Endothelial cell of umbilical vein (primary cell): ENCODE data around the gene PSMC1.

Source experiments
- EZH2 ChIP-seq: IDR thresholded peaks from 2 replicates; pipeline ENCODE4 v1.6.1; 2012; ENCODE audit warnings: borderline replicate concordance, low read depth, mild to moderate bottlenecking, moderate library complexity, low read length, inconsistent platforms; ENCODE audit not compliant: severe bottlenecking
- POLR2A ChIP-seq: IDR thresholded peaks from 2 replicates; pipeline ENCODE4 v1.6.1; 2012; ENCODE audit warnings: low read depth, mild to moderate bottlenecking, control low read depth, low read length
- POLR2AphosphoS5 ChIP-seq: IDR thresholded peaks from 2 replicates; pipeline ENCODE4 v1.6.1; 2012; ENCODE audit warnings: low read depth, mild to moderate bottlenecking, control low read depth, low read length, moderate library complexity; ENCODE audit not compliant: insufficient read depth
- TF ChIP-seq, protein P1 (sequence below), 2 donors: IDR thresholded peaks; 1 replicate in 1 of 2; 2 replicates in 1 of 2; pipeline ENCODE4 v1.5.1; 2011; ENCODE audit warnings: low read length in 2 of 2, mild to moderate bottlenecking in 2 of 2, moderate library complexity in 2 of 2, control low read depth in 1 of 2, inconsistent platforms in 1 of 2, low read depth in 1 of 2; ENCODE audit not compliant: insufficient read depth in 1 of 2; ENCODE audit errors: extremely low read depth in 1 of 2
- TF ChIP-seq, protein P2 (sequence below): IDR thresholded peaks from 2 replicates; pipeline ENCODE4 v1.6.1; 2011; ENCODE audit not compliant: insufficient read depth, insufficient read length

DNA sequence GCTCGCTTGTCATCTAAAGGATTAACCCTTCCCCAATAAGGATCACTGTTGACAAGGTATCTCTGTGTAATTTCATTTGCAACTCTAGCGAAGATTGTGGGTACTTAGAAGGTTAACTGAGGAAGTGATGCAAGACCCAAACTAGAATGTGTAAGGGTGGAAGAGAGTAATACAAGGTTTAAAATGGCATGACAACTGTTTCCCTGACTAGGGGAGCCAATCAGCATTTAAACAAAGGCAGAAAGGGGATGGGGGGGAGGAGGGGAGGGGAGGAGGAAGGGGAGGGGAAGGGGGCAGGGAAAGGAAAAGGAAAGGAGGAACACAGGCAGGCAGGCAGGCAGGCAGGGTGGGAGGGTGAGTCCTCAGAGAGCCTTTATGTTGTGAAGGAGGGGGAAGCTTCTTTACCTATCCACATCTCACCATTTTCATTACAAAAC lies 44.3 kb downstream of the PSMC1 start:
- TF ChIP-seq, protein P1, sequence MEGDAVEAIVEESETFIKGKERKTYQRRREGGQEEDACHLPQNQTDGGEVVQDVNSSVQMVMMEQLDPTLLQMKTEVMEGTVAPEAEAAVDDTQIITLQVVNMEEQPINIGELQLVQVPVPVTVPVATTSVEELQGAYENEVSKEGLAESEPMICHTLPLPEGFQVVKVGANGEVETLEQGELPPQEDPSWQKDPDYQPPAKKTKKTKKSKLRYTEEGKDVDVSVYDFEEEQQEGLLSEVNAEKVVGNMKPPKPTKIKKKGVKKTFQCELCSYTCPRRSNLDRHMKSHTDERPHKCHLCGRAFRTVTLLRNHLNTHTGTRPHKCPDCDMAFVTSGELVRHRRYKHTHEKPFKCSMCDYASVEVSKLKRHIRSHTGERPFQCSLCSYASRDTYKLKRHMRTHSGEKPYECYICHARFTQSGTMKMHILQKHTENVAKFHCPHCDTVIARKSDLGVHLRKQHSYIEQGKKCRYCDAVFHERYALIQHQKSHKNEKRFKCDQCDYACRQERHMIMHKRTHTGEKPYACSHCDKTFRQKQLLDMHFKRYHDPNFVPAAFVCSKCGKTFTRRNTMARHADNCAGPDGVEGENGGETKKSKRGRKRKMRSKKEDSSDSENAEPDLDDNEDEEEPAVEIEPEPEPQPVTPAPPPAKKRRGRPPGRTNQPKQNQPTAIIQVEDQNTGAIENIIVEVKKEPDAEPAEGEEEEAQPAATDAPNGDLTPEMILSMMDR (IDR thresholded peaks at IDR 0.05; ENCODE audit: extremely low read depth in 1 of 2, insufficient read depth in 1 of 2, low read depth in 1 of 2, low read length in 2 of 2) = no peak
- no peak for TF ChIP-seq EZH2
- no peak for TF ChIP-seq POLR2A
- no peak for TF ChIP-seq POLR2AphosphoS5
- TF ChIP-seq, protein P2, sequence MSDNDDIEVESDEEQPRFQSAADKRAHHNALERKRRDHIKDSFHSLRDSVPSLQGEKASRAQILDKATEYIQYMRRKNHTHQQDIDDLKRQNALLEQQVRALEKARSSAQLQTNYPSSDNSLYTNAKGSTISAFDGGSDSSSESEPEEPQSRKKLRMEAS = no peak
